Measurements from ENCODE around the gene TAB2. TPM values are rescaled to one million over a fixed set of nuclear protein-coding genes. Genes with fewer than 3 reads are reported as not detected.
A peak's percentile ranks its signal among the peaks of the same experiment; 100 is the strongest.

TAB2 gene
- total RNA-seq, 4 donors from 2014 or later: 48.2 to 84.6 (median 52.8) TPM

- peaks cover 0 to 37% (median 5%) of the 10 kb centered on the region in 4 donors for H3K4me1 ChIP-seq
- TF ChIP-seq POLR2A (IDR thresholded peaks at IDR 0.05) (no peak), CTCF (IDR thresholded peaks at IDR 0.05) (no peak)
- no peak overlapping the region for H3K4me3 ChIP-seq
- DNase-seq: no peak
- H3K9me3 ChIP-seq: no peaks in the 10 kb centered on the region
- no peaks in the 10 kb centered on the region for H3K36me3 ChIP-seq
- H3K27ac ChIP-seq: no peak overlapping the region
- H3K27me3 ChIP-seq: no peaks in the 10 kb centered on the region
Observed at GRCh38 chr6:149448821-149449453, 131.4 kb downstream of the TAB2 start.

GRCh38 chr6:149449831-149450678 lies 132.5 kb downstream of the TAB2 start:
- Histone ChIP-seq H3K36me3 (no peaks in the 10 kb centered on the region), H3K27me3 (no peaks in the 10 kb centered on the region), H3K27ac (peak overlapping the region in 1 of 4 donors; percentile 66), H3K4me1 (peaks cover 0 to 48% (median 8%) of the 10 kb centered on the region in 4 donors), H3K9me3 (no peaks in the 10 kb centered on the region), H3K4me3 (peak overlapping the region in 3 of 4 donors; percentile 33 to 52 (median 52))
- DNase-seq: no peak
- TF ChIP-seq POLR2A (IDR thresholded peaks at IDR 0.05): no peak
- no peak for TF ChIP-seq CTCF (IDR thresholded peaks at IDR 0.05)

GRCh38 chr6:149450679-149451375 lies 133.3 kb downstream of the TAB2 start:
- peak in 1 of 6 experiments; percentile 4 for TF ChIP-seq CTCF (IDR thresholded peaks at IDR 0.05)
- peak in 1 of 2 donors; percentile 8 for TF ChIP-seq POLR2A (IDR thresholded peaks at IDR 0.05)
- Histone ChIP-seq H3K27me3 (no peaks in the 10 kb centered on the region), H3K36me3 (no peaks in the 10 kb centered on the region), H3K27ac (peak overlapping the region in 3 of 4 donors; percentile 40 to 70 (median 66)), H3K4me1 (peaks cover 0 to 52% (median 8%) of the 10 kb centered on the region in 4 donors), H3K4me3 (peak overlapping the region; percentile 11 to 52 (median 42)), H3K9me3 (no peaks in the 10 kb centered on the region)
- DNase-seq: peak in 1 of 3 donors; percentile 73

- peak in 2 of 3 donors; percentile 75 to 83 for DNase-seq
- Histone ChIP-seq H3K27me3 (no peaks in the 10 kb centered on the region), H3K27ac (peak overlapping the region in 3 of 4 donors; percentile 40 to 70 (median 66)), H3K36me3 (no peaks in the 10 kb centered on the region), H3K9me3 (no peaks in the 10 kb centered on the region), H3K4me1 (peaks cover 0 to 52% (median 8%) of the 10 kb centered on the region in 4 donors), H3K4me3 (peak overlapping the region; percentile 11 to 52 (median 42))
- TF ChIP-seq POLR2A (IDR thresholded peaks at IDR 0.05) (no peak), CTCF (IDR thresholded peaks at IDR 0.05) (no peak)
Observed at GRCh38 chr6:149451376-149452036, 134.0 kb downstream of the TAB2 start.
